GM12872 (cell line): ENCODE data around the gene ZNF800.

Source experiments
- CTCF ChIP-seq: IDR thresholded peaks from 3 replicates; pipeline ENCODE4 v1.5.1; 2011; ENCODE audit warnings: low read depth, mild to moderate bottlenecking, low read length, moderate library complexity; ENCODE audit not compliant: insufficient read depth

The ZNF800 gene

GRCh38 chr7:127387974-127388373, 4.5 kb downstream of the ZNF800 start:
- TF ChIP-seq CTCF, result no peak

- TF ChIP-seq CTCF, result no peak
Observed at GRCh38 chr7:127383123-127383835, 9.2 kb downstream of the ZNF800 start.

DNA sequence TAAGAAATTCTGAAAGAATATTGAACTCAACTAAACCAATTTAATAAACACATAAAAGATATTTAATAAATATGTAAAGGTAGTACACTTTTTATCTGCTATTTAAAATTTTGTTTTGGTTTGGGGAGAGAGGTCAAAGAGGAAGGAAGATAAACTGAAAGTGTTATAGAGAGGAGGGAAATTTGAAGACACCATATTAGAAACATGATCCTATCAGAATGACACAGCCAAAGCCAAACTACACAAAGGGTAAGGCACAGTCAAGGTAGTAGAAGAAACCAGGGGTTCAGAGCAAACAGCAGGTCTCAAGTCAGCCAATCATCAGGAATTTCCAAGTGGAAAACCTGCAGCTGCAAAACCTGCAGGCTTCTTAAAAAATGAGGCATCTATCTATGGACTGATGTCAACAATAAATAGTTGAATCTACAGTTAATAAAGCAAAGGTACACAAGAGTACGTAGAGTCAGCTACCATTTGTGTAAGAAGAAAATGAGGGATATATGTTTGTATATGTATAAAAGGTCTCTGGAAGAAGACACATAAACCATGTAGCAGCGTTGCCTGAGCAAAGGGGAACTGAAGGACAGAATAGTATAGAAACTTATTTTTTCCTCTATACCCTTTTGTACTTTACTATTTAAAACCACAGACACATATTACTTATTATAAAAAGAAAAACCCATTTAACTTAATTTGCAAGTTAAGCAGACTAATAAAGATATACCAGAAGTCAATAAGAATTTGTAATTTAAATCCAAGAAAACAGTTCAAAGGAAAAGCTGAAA, 10.0 kb downstream of the ZNF800 start:
- TF ChIP-seq CTCF, result no peak

DNA sequence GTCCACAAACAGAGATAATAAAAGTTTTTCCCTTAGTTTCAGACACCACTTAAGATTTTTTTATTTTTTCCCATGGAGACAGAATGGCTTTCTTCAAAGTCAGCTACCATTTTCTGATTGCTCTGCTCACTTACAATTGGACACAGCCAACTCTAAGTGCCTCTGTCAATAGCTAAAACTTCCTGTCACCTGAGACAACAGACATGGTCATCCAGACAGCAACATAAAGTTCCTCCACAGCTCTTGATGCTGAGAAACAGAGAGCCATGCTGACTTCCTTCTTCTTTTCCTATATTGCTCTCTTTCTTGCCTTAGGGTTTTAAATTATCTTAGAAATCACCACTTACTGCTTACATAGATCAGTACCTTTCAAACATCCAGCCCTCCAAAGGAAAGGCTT, 12.0 kb downstream of the ZNF800 start:
- no peak for TF ChIP-seq CTCF

GRCh38 chr7:127379642-127380041, 12.9 kb downstream of the ZNF800 start:
- TF ChIP-seq CTCF, result no peak

- no peak for TF ChIP-seq CTCF
Observed at GRCh38 chr7:127378537-127378936, 14.0 kb downstream of the ZNF800 start.

GRCh38 chr7:127377425-127377824, 15.1 kb downstream of the ZNF800 start:
- TF ChIP-seq CTCF, result no peak
